Mononuclear cell (primary cell): ENCODE results near the gene AGAP1. TPM values are rescaled to one million over a fixed set of nuclear protein-coding genes. Genes with fewer than 3 reads are reported as not detected.

ENCODE experiments used
- H3K27me3 ChIP-seq: 2 replicates; pipeline ENCODE4 v1.6.0; 2011; ENCODE audit warnings: low read length, control low read depth; ENCODE audit not compliant: insufficient read depth
- H3K4me1 ChIP-seq: 2 replicates; pipeline ENCODE4 v1.5.1; 2011; ENCODE audit warnings: mild to moderate bottlenecking, low read length, control low read depth; ENCODE audit not compliant: insufficient read depth
- H3K4me3 ChIP-seq: 2 replicates; pipeline ENCODE4 v1.5.1; 2011; ENCODE audit warnings: mild to moderate bottlenecking, low read length, moderate library complexity
- H3K9me3 ChIP-seq: 2 replicates; pipeline ENCODE4 v1.5.1; 2011; ENCODE audit warnings: low read depth, mild to moderate bottlenecking, control low read depth, low read length
- total RNA-seq: library from RNA; depleted of rRNA; stranded (reverse); fragments of >200 nt; gene quantifications from one replicate; pipeline ENCODE4 v1.2.3, GENCODE V29; 2012

Gene AGAP1
- total RNA-seq, 1 donor = 2.7 TPM

DNA sequence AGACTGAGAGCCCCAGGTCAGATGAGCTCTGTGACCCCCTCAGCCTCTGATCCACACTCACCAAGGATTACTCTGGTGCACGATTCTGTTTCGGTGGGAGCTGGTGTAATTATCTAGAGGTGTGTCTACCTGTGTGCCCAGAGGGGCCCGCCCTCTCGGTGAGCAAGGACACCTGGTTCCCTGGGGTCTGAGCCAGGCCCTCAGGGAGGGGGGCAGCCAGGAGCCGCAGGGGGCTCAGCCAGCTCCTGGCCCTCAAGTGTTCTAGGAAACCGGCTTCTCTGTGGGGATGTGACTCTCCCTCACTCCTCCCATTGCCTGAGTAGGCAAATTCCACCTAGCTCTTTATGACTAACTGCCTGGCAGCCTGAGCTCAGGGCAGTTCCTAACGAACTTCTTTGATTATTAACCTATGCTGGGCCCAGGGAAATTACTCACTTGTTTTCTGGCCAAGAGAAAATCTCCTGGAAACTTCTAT is 17.4 kb downstream of the AGAP1 start:
- no peaks in the 10 kb centered on the region for H3K4me1 ChIP-seq
- no peaks in the 10 kb centered on the region for H3K9me3 ChIP-seq
- H3K27me3 ChIP-seq = no peaks in the 10 kb centered on the region
- H3K4me3 ChIP-seq = no peak overlapping the region

GRCh38 chr2:235511751-235512698 is 18.2 kb downstream of the AGAP1 start:
- no peaks in the 10 kb centered on the region for H3K4me1 ChIP-seq
- no peaks in the 10 kb centered on the region for H3K27me3 ChIP-seq
- no peak overlapping the region for H3K4me3 ChIP-seq
- H3K9me3 ChIP-seq = no peaks in the 10 kb centered on the region

DNA sequence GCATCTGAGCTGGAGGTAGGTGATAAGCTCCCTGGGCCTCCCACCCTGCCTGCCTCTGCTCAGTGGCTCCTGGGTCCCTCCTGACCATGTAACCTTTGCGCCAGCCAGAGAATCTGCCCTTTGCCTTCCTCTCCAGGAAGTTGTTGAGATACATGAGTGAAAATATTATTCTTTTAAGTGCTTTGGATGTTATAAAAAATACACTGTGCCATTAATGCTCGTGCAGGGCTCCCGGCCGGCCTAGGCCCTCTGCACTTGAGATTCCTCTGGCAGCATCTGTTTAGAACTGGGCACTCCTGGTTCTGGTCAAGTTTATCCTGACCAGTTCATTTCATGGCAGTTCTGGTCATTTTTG is 18.8 kb downstream of the AGAP1 start:
- Histone ChIP-seq H3K4me3 (no peak overlapping the region), H3K4me1 (no peaks in the 10 kb centered on the region), H3K9me3 (no peaks in the 10 kb centered on the region), H3K27me3 (no peaks in the 10 kb centered on the region)

- Histone ChIP-seq H3K4me3 (no peak overlapping the region), H3K27me3 (no peaks in the 10 kb centered on the region), H3K4me1 (no peaks in the 10 kb centered on the region), H3K9me3 (no peaks in the 10 kb centered on the region)
Observed at GRCh38 chr2:235513984-235514626, 20.3 kb downstream of the AGAP1 start.

- no peaks in the 10 kb centered on the region for H3K4me1 ChIP-seq
- H3K9me3 ChIP-seq = no peaks in the 10 kb centered on the region
- no peaks in the 10 kb centered on the region for H3K27me3 ChIP-seq
- no peak overlapping the region for H3K4me3 ChIP-seq
Observed at GRCh38 chr2:235514627-235515363, 21.0 kb downstream of the AGAP1 start.

GRCh38 chr2:235515364-235515742 is 21.5 kb downstream of the AGAP1 start:
- H3K4me3 ChIP-seq = no peak overlapping the region
- no peaks in the 10 kb centered on the region for H3K4me1 ChIP-seq
- no peaks in the 10 kb centered on the region for H3K9me3 ChIP-seq
- no peaks in the 10 kb centered on the region for H3K27me3 ChIP-seq

DNA sequence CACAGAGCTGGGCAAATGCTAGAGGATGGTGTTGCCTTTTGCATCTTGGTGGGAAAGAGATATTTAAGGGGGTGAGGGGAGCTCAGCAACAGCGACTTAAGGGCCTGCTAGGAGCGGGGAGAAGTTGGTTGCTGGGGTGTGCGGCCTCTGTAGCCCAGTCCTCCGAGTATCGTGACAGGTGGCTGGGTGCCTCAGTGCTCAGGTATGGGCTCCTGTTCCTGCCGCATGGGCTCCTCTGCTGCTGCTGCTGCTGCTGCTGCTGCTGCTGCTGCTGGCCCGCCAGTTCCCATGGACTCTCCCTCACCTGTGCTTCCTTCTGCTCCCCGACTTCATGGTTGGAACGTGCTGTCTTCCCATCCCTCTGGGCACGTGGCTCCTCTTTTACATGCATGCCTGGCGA is 22.0 kb downstream of the AGAP1 start:
- no peaks in the 10 kb centered on the region for H3K4me1 ChIP-seq
- no peaks in the 10 kb centered on the region for H3K9me3 ChIP-seq
- H3K4me3 ChIP-seq = no peak overlapping the region
- no peaks in the 10 kb centered on the region for H3K27me3 ChIP-seq

DNA sequence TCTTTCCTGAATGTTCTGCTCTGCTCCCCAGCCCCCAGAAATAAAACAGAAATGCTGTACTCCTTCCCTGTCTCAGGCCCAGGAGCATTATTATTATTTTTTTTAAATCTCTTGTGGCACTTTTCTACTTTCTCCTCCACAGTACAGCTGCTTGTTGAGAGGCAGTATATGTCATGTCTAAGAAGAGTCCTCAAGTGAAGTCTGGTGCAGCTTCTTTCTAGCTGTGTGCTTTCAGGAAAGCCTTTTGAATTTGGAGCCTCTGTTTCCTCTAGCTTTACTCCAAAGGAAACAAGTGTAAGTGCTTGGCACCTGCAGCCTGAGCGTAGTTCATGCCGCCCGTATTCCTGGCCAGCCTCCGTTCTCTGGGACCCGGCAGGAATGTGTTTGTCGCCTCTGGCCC is 22.4 kb downstream of the AGAP1 start:
- Histone ChIP-seq H3K4me3 (no peak overlapping the region), H3K9me3 (no peaks in the 10 kb centered on the region), H3K27me3 (no peaks in the 10 kb centered on the region), H3K4me1 (no peaks in the 10 kb centered on the region)

GRCh38 chr2:235518322-235519090 is 24.7 kb downstream of the AGAP1 start:
- H3K4me3 ChIP-seq = no peak overlapping the region
- H3K27me3 ChIP-seq = no peaks in the 10 kb centered on the region
- H3K4me1 ChIP-seq = no peaks in the 10 kb centered on the region
- no peaks in the 10 kb centered on the region for H3K9me3 ChIP-seq

DNA sequence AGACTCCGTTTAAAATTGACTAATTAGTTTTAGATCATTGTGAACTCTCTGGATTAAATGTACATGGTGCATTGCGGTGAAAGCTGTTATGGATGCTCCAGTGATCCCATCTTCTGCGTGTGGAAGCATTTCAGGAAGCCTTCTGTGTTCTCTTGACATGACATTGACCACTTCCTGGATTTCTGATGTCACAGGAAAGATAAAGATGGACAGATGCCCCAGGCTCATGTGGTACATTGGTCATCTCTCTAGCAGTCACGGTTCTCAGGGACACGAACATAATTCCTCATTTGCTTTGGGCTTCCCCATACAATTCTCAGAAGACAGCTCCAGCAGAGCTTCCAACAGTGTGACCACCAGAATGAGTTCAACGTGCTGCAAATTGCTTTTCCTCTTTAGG is 26.9 kb downstream of the AGAP1 start:
- H3K4me3 ChIP-seq = no peak overlapping the region
- no peaks in the 10 kb centered on the region for H3K4me1 ChIP-seq
- no peaks in the 10 kb centered on the region for H3K27me3 ChIP-seq
- no peaks in the 10 kb centered on the region for H3K9me3 ChIP-seq

DNA sequence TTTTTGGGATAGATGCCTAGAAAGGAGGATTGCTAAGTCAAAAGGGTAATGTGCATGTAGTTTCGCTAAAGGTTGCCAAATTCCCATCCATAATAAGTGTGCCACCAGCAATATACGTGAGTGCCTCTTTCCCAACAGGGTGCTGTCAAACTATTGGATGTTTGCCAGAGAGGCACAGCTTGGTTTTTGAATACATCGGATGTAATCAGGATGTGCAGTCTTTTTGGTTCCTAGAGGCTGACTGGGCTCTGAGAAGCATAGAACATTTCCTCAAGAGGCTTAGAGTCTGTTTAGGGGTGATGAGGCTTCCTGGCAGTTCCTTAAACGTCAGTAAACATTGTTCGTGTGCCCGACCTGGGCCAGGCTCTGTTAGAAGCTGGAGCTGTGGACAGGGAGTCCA is 28.0 kb downstream of the AGAP1 start:
- Histone ChIP-seq H3K4me3 (no peak overlapping the region), H3K9me3 (no peaks in the 10 kb centered on the region), H3K27me3 (no peaks in the 10 kb centered on the region), H3K4me1 (no peaks in the 10 kb centered on the region)

- no peaks in the 10 kb centered on the region for H3K4me1 ChIP-seq
- no peaks in the 10 kb centered on the region for H3K27me3 ChIP-seq
- H3K4me3 ChIP-seq = no peak overlapping the region
- H3K9me3 ChIP-seq = no peaks in the 10 kb centered on the region
Observed at GRCh38 chr2:235523021-235523420, 29.2 kb downstream of the AGAP1 start.

DNA sequence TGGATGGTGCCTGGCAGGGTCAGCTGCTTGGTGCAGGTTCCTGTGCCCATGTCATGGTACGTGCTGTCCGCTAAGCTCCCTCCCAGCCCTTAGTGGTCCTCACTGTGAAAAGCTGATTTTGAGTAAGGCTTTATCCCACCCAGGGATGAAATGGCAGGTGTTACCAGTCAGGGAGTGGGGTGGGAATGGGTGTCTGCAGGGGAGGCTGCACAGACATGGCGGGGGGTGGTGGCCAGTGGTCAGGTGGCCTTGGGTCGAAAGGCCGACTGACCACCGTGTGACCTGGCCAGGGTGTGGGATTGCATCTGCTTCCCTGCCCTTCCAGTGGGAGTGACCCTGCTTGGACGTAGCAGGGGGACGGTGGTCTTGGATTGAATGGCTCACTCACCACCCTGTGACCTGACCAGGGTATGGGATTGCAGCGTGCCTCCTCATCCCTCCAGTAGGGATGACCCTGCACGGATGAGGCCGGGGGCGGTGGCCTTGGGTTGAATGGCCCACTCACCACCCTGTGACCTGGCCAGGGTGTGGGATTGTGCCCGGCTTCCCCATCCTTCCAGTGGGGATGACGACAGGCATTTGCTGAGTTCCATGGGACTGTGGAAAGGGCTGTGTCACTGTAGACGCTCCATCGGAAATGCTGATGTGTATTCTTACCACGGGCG is 29.8 kb downstream of the AGAP1 start:
- Histone ChIP-seq H3K27me3 (no peaks in the 10 kb centered on the region), H3K4me1 (no peaks in the 10 kb centered on the region), H3K9me3 (no peaks in the 10 kb centered on the region), H3K4me3 (no peak overlapping the region)

- no peak overlapping the region for H3K4me3 ChIP-seq
- no peaks in the 10 kb centered on the region for H3K27me3 ChIP-seq
- no peaks in the 10 kb centered on the region for H3K9me3 ChIP-seq
- H3K4me1 ChIP-seq = no peaks in the 10 kb centered on the region
Observed at GRCh38 chr2:235526166-235526565, 32.3 kb downstream of the AGAP1 start.
